ENCODE results near the gene CTU2. TPM values are rescaled to one million over a fixed set of nuclear protein-coding genes. Genes with fewer than 3 reads are reported as not detected.

CTU2 gene
- total and polyA plus RNA-seq, 7 experiments from 2014 or later: 13.0 to 43.3 (median 26.1) TPM

DNA sequence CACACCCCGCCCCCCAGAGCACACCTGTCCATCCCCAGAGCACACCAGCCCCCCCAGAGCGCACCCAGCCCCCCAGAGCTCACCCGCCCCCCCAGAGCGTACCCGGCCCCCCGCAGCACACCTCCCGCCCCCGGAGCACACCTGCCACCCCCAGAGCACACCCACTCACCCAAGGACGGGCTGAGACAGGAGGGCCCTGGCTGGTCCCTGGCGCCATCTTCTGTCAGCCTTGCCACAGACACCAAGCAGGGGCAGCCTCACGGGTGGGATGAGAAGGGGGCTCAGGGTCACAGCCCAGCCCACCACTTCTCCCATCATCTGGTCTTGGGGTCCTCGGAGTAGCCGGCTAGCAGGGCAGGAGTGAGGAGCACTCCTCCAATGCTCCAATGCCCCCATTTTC lies 46.9 kb downstream of the CTU2 start:
- POLR2A ChIA-PET: no interaction called here
- intact Hi-C loops (cut with micrococcal nuclease): no loop called here
- ATAC-seq: no peak

DNA sequence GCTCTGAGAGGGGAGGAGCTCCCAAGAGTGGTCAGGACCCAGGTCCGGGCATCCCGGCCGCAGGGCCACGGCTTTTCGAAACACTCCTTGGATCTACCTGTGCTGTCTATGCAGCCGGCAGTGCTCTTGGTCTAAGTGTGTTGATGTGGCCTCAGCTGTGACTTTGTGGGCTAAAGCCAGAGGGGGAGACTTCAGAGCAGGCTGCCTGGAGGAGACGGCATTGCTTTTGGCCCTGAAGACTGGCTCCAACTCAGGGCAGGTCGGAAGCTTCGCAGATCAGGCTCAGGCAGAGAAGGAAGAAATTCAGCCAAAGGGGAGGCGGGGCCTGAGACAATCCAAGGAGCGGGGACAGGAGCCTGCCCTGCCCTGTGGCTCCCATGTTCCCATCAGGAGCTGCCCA lies 47.3 kb downstream of the CTU2 start:
- Histone ChIP-seq H3K27me3 (ENCODE audit: control insufficient read depth in 2 of 2, insufficient read depth in 2 of 2, low read length in 2 of 2) (no peaks in the 10 kb centered on the region), H3K4me3 (ENCODE audit: low read length) (no peak overlapping the region), H3K36me3 (ENCODE audit: control insufficient read depth in 2 of 3, insufficient read depth in 3 of 3, low read length in 3 of 3) (no peaks in the 10 kb centered on the region), H3K9me3 (ENCODE audit: control insufficient read depth in 2 of 3, low read length in 3 of 3) (no peaks in the 10 kb centered on the region), H3K27ac (ENCODE audit: low read depth, low read length) (no peak overlapping the region), H3K4me1 (ENCODE audit: control insufficient read depth in 2 of 2, insufficient read depth in 2 of 2, low read length in 2 of 2) (peaks cover 3 to 4% of the 10 kb centered on the region in 2 donors)
- POLR2A ChIA-PET: interaction anchor here (1.0 kb wide), 1 partner anchor 28 kb away, joined by 3 read pairs; no protein-coding TSS in a partner anchor
- DNase-seq: no peak
- Mint-ChIP-seq H3K36me3 (peaks cover 0 to 1% (median 0%) of the 10 kb centered on the region in 5 donors), H3K9me3 (no peaks in the 10 kb centered on the region), H3K4me1 (peaks cover under 1 to 18% (median 2%) of the 10 kb centered on the region in 7 donors), H3K27me3 (no peaks in the 10 kb centered on the region), H3K27ac (no peak overlapping the region), H3K4me3 (no peak overlapping the region)
- CTCF ChIA-PET: interaction anchor here (1.0 kb wide), 1 partner anchor 17 kb away, joined by 4 read pairs; no protein-coding TSS in a partner anchor
- intact Hi-C loops (cut with micrococcal nuclease): no loop called here
- ATAC-seq: no peak

More for the DNA sequence above, 46.9 kb downstream of the CTU2 start:
- Histone ChIP-seq H3K4me1 (ENCODE audit: control insufficient read depth in 2 of 2, insufficient read depth in 2 of 2, low read length in 2 of 2) (no peaks in the 10 kb centered on the region), H3K36me3 (ENCODE audit: control insufficient read depth in 2 of 3, insufficient read depth in 3 of 3, low read length in 3 of 3) (no peaks in the 10 kb centered on the region), H3K27me3 (ENCODE audit: control insufficient read depth in 2 of 2, insufficient read depth in 2 of 2, low read length in 2 of 2) (no peaks in the 10 kb centered on the region), H3K27ac (ENCODE audit: low read depth, low read length) (no peak overlapping the region), H3K4me3 (ENCODE audit: low read length) (no peak overlapping the region), H3K9me3 (ENCODE audit: control insufficient read depth in 2 of 3, low read length in 3 of 3) (no peaks in the 10 kb centered on the region)
- Mint-ChIP-seq H3K36me3 (no peaks in the 10 kb centered on the region), H3K9me3 (no peaks in the 10 kb centered on the region), H3K27ac (no peak overlapping the region), H3K4me1 (peaks cover 0 to 14% (median 0%) of the 10 kb centered on the region in 7 donors), H3K27me3 (no peaks in the 10 kb centered on the region), H3K4me3 (no peak overlapping the region)
- CTCF ChIA-PET: interaction anchor here (1.0 kb wide), 1 partner anchor 16 kb away, joined by 4 read pairs; no protein-coding TSS in a partner anchor
- DNase-seq: no peak

DNA sequence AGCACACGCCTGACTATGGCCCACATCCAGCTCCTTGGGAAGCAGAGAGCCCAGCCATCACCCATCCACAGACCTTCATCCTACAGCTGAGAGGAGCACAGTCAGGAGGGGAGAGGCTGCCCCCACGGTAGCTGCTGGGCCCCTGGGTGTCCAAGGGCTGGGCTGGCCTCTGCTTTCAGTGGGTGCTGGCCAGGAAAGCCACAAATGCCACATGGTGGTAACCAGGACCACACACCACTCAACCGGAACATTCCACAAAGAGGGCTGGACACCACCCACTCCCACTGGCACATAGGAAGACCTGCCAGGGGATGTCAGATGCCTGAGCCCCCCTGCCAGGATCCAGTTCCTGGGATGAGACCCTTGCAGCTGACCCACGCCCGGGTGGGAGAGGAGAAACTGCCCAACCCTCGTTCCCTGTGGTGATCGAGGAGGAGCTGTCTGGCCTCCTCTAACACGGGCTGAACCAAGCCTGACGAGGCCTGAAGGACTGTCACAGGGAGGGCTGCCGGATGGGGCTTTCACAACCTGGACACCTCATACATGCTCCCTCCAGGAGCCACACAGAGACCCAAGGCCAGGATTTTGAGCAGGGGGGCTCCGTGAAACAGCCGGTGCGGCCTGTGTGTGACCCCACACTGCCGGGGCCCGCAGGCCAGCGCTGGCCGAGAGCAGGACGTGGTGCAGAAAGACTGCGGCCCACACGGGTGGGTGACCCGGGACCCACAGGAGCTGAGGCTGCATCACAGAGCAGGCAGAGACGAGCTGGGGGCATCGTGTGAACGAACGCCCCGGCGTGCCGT lies 48.0 kb downstream of the CTU2 start:
- ChIA-PET CTCF (interaction anchor here (1.0 kb wide), 1 partner anchor 18 kb away, joined by 4 read pairs; no protein-coding TSS in a partner anchor), POLR2A (interaction anchor here (1.0 kb wide), 1 partner anchor 27 kb away, joined by 3 read pairs; no protein-coding TSS in a partner anchor)
- no peak for ATAC-seq
- no peaks in the 10 kb centered on the region for H3K27me3 Mint-ChIP-seq
- H3K27ac Mint-ChIP-seq: no peak overlapping the region
- H3K9me3 Mint-ChIP-seq: no peaks in the 10 kb centered on the region
- no peaks in the 10 kb centered on the region for H3K27me3 ChIP-seq (ENCODE audit: control insufficient read depth in 2 of 2, insufficient read depth in 2 of 2, low read length in 2 of 2)
- no peak overlapping the region for H3K4me3 Mint-ChIP-seq
- no peaks in the 10 kb centered on the region for H3K9me3 ChIP-seq (ENCODE audit: control insufficient read depth in 2 of 3, low read length in 3 of 3)
- no peak overlapping the region for H3K4me3 ChIP-seq (ENCODE audit: low read length)
- H3K36me3 Mint-ChIP-seq: peaks cover 0 to 6% (median 0%) of the 10 kb centered on the region in 5 donors
- intact Hi-C loops (cut with micrococcal nuclease): no loop called here
- H3K4me1 ChIP-seq (ENCODE audit: control insufficient read depth in 2 of 2, insufficient read depth in 2 of 2, low read length in 2 of 2): peaks cover 3 to 11% of the 10 kb centered on the region in 2 donors
- H3K36me3 ChIP-seq (ENCODE audit: control insufficient read depth in 2 of 3, insufficient read depth in 3 of 3, low read length in 3 of 3): no peaks in the 10 kb centered on the region
- no peak overlapping the region for H3K27ac ChIP-seq (ENCODE audit: low read depth, low read length)
- DNase-seq: no peak
- peaks cover 4 to 23% (median 8%) of the 10 kb centered on the region in 7 donors for H3K4me1 Mint-ChIP-seq

DNA sequence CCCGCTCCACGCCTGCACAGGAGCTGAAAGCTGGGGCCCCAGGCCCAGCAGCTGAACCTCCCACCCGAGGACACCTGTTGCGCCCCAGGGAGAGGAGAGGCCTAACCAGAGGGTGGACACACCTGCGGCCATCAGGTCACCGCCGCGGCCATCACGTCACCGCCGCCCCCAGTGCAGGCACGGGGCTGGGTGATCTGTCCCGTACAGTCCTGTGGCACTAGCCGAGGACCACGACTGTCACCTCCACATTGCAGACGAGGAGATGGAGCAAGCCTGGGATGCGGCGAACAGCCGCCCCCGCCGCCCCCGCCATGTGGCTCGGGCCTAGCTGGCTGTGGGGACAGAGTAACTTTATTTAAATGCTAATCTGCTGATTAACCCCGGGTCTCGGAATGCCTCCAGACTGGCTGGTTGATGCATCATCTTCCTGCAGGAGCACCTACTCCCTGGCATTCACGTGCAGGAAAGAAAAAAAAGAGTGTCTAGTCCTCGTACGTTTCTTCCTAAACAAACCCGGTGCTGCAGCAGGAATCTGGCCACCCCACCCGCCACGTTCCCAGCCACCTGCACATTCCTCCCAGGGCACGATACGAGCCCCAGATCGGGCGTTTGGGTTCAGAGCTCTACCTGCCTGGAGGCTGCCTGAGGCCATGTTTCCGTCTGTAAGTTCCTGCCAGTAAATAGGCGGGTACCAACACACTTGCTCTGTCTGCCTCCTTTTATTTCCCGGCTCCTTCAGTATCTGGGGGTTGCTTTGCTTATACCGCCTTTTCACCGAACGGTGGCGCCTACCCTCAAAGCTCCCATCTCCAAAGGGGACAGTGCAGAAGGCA lies 48.8 kb downstream of the CTU2 start:
- peak in 2 of 9 donors; percentile 22 to 29 for DNase-seq
- Mint-ChIP-seq H3K9me3 (no peaks in the 10 kb centered on the region), H3K27me3 (no peaks in the 10 kb centered on the region), H3K4me3 (no peak overlapping the region), H3K27ac (peak overlapping the region in 4 of 9 donors; percentile 57 to 77 (median 69)), H3K36me3 (peaks cover 0 to 6% (median 0%) of the 10 kb centered on the region in 5 donors), H3K4me1 (peaks cover 4 to 26% (median 11%) of the 10 kb centered on the region in 7 donors)
- Histone ChIP-seq H3K27me3 (ENCODE audit: control insufficient read depth in 2 of 2, insufficient read depth in 2 of 2, low read length in 2 of 2) (no peaks in the 10 kb centered on the region), H3K36me3 (ENCODE audit: control insufficient read depth in 2 of 3, insufficient read depth in 3 of 3, low read length in 3 of 3) (no peaks in the 10 kb centered on the region), H3K4me3 (ENCODE audit: low read length) (no peak overlapping the region), H3K4me1 (ENCODE audit: control insufficient read depth in 2 of 2, insufficient read depth in 2 of 2, low read length in 2 of 2) (peaks cover 3 to 14% of the 10 kb centered on the region in 2 donors), H3K27ac (ENCODE audit: low read depth, low read length) (no peak overlapping the region), H3K9me3 (ENCODE audit: control insufficient read depth in 2 of 3, low read length in 3 of 3) (no peaks in the 10 kb centered on the region)
- ATAC-seq: no peak
- intact Hi-C loops (cut with micrococcal nuclease): no loop called here
- ChIA-PET CTCF (interaction anchor here (0.8 kb wide), 1 partner anchor 17 kb away, joined by 3 read pairs; no protein-coding TSS in a partner anchor), POLR2A (interaction anchor here (1.0 to 1.2 kb wide), 2 partner anchors 26 to 40 kb away, joined by 3 to 4 read pairs; no protein-coding TSS in a partner anchor)

DNA sequence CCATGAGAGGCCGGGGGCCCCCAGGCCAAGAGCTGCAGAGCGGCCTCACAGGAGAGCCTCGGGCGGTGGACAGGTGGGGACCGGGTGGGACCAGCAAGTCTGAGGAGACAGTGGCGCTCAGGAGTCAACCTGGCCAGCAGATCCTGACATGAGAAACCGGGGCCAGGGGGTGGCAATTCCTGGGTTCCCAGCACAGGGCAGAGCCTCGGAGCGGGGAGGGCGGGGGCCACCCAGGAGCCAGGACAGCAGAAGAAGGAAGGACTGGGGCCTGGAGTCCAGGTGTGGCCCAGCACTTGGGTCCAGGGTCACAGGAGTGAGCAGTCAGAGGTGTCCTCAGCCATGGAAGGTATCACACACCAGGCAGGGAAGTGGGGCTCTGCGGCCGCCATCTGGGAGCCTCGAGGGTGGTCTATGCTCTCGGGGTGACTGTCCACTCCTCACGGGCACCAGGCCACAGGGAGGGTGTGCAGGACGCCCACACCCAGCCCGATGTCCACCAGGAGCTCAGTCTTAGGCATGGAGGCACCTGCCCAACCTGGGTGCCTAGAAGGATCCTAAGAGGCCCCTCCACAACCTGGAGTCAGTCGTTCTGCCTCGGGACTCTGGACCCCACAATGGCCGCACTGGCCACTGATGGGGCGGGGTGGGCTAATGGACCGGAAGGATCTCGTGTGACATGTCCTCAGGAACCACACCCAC lies 49.6 kb downstream of the CTU2 start:
- peak overlapping the region in 2 of 9 donors; percentile 57 to 69 for H3K27ac Mint-ChIP-seq
- no peaks in the 10 kb centered on the region for H3K9me3 Mint-ChIP-seq
- ChIA-PET POLR2A (interaction anchor here (1.2 kb wide), 1 partner anchor 39 kb away, joined by 4 read pairs; no protein-coding TSS in a partner anchor), CTCF (interaction anchor here (0.8 kb wide), 1 partner anchor 18 kb away, joined by 3 read pairs; no protein-coding TSS in a partner anchor)
- DNase-seq (no peak), ATAC-seq (no peak)
- Histone ChIP-seq H3K4me1 (ENCODE audit: control insufficient read depth in 2 of 2, insufficient read depth in 2 of 2, low read length in 2 of 2) (peaks cover 3 to 16% of the 10 kb centered on the region in 2 donors), H3K4me3 (ENCODE audit: low read length) (no peak overlapping the region), H3K9me3 (ENCODE audit: control insufficient read depth in 2 of 3, low read length in 3 of 3) (no peaks in the 10 kb centered on the region), H3K36me3 (ENCODE audit: control insufficient read depth in 2 of 3, insufficient read depth in 3 of 3, low read length in 3 of 3) (no peaks in the 10 kb centered on the region), H3K27me3 (ENCODE audit: control insufficient read depth in 2 of 2, insufficient read depth in 2 of 2, low read length in 2 of 2) (no peaks in the 10 kb centered on the region), H3K27ac (ENCODE audit: low read depth, low read length) (no peak overlapping the region)
- no peaks in the 10 kb centered on the region for H3K27me3 Mint-ChIP-seq
- intact Hi-C loops (cut with micrococcal nuclease): no loop called here
- H3K4me1 Mint-ChIP-seq: peaks cover 4 to 26% (median 11%) of the 10 kb centered on the region in 7 donors
- no peak overlapping the region for H3K4me3 Mint-ChIP-seq
- peaks cover 0 to 6% (median 0%) of the 10 kb centered on the region in 5 donors for H3K36me3 Mint-ChIP-seq

Measured in naive thymus-derived CD4-positive, alpha-beta T cell (primary cell).